RCC 7860 (cell line): Measurements from ENCODE around the gene DENR.
A peak's percentile ranks its signal among the peaks of the same experiment; 100 is the strongest.
"Not testable (repeated sequence)": the region's sequence is repeated elsewhere in the genome, so short reads cannot be mapped to it uniquely, and the experiment has no call there.

ENCODE experiments used
- DNase-seq: peaks from one replicate; pipeline ENCODE4 v3.0.0-alpha.2; 2015; ENCODE audit warnings: low spot score
- FAIRE-seq: peaks from 2 replicates; lab custom pipeline; 2012; peaks lifted over from hg19 to GRCh38; lab: Jason Lieb, UNC

DENR gene

DNA sequence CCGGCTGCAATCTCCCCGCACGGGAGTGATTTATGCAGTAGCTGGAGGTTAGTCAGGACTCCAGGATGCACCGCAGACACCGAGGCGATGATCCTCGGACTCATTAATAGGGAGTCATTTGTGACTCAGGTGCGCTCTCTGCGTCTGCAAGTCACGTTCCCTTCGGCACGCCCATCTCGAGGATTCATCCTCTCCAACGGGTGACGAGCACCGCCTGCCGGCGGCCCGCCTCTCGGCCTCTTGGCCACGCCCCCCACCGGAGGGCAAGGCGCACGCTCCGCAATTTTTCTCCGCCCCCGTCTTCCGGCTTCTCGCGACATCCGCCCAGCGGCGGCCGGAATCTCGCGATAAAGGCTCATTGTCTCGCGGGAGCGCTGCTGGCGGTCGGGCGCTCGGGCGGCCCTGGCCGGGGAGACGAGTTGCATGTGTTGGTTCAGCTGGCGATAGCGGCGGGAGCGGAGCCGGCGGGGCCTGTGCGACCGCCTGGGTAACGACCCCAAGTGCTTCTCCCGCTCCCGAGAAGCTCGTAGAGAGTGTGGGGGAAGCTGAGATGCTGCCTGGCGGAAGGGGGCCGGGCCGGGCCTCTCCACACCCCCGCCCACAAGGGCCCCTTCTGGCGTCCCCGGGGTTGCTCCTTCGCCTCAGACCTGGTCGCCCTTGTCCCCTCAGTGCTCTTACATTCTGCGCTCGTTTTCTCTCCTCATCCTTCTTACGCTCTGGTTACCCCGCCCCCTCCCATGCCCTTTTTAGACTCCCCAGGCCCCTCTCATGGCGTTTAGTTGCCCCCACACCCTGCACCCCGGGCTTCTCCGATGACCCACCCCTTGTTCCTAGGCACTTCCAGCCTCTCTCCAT lies at the start of gene DENR:
Gene DENR, plus strand, starts transcription at position 361 of the 855 bp plus-strand sequence. CDS start 878 bp downstream, outside the sequence.
- peak; percentile 77 for FAIRE-seq

GRCh38 chr12:122702890-122703611 lies 49.6 kb upstream of the DENR start, which contains the start of gene HCAR2:
Gene HCAR2 (minus strand): TSS chr12:122703357. CDS start chr12:122703283, 74 bp downstream.
- not testable (repeated sequence) for DNase-seq, FAIRE-seq

More for the DNA sequence above, at the start of gene DENR:
- DNase-seq, result peak; percentile 98

DNA sequence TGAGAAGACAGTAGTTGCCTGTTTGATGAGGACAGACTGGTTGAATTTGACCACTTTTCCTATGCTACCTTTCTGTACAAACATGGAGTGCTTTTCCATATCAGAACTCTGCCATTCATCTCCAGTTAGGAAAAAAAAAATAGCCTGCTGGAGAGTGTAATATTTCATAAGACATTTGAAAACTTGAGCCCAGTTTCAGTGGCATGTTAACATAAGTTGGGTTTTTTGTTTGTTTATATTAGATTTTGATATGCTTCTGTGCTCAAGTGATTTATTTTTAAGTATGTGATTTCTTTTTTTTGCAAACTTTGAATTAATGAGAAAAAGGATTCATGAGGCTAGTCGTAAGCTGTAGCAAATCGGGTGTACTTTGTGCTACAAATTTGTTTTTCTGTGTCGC lies 48.8 kb upstream of the DENR start:
- not testable (repeated sequence) for FAIRE-seq, DNase-seq

- not testable (repeated sequence) for DNase-seq, FAIRE-seq
Observed at GRCh38 chr12:122709287-122709686, 43.3 kb upstream of the DENR start.

DNA sequence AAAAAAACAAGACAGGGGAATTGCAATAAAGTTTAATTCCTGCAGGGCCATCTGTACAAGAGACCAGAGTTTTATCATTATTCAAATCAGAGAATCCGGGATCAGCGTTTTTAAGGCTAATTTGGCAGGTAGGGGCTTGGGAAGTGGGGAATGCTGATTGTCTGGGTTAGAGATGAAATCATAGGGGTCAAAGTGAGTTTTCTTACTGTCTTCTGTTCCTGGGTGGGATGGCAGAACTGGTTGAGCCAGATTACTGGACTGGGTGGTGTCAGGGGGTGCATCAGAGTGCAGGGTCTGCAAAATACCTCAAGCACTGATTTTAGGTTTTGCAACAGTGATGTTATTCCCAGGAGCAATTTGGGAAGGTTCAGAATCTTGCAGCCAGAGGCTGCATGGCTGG lies 42.3 kb upstream of the DENR start:
- not testable (repeated sequence) for DNase-seq, FAIRE-seq

DNA sequence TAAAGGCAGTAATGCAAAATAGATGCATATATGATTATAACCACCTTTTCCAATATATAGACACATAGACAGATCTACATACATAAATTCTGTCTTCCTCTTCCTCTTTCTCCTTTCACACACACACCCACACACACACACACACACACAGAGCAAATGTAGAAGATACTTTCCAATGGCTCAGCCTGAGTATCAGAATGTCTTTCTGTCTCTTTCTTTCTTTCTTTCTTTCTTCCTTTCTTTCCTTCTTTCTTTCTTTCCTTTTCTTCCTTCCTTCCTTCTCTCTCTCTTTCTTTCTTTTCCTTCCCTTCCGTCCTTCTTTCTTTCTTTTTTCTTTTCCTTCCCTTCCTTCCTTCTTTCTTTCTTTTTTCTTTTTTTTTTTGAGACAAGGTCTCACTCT lies 41.4 kb upstream of the DENR start:
- FAIRE-seq, DNase-seq: not testable (repeated sequence)

DNA sequence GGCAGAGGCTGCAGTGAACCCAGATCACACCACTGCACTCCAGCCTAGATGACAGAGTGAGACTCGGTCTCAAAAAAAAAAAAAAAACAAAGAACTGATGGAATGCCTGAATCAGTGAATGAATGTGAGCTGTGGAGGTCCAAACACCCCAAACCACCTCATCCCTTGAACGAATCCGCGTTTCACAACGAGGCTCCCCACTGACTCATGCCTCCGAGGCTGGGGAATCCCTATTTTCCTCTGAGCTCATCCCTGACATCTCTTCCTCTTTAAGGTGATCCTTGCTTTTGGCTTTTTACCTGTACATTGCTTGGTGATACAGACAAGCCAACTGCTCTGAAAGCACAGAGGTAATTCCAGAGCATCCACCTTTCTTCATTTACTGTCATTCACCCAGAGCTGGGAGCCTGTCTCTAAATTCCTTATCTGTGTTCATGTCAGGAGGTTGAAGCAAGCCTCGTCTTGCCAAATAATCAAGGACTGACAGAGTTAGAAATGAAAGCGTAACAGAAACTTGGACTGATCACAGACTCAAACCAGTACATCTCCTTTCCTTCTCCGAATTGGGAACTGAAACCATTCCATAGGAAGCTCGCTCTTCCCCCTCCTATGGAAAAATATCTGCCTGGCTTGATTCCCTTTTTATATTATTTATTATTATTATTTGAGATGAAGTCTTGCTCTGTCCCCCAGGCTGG lies 39.0 kb upstream of the DENR start:
- DNase-seq, FAIRE-seq: not testable (repeated sequence)

DNA sequence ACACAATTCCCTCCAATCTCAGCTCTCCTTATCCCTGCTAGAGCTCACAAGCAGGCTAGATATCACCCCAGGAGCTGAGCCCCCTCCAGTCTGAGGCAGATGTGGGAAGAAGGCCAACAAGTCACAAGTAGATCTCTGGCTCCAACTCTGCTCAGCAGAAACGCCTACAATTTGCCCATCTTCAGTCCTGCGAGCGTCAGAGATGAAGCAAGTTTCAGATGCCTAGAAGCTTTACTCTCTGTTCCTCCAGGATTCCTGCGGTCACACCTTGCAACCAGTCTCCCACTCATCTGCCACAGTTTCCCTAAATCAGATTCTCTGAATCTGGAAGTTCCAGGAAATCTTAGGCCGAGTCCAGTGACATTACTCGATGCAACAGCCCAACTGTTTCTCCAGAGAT lies 37.4 kb upstream of the DENR start:
- not testable (repeated sequence) for FAIRE-seq, DNase-seq

DNA sequence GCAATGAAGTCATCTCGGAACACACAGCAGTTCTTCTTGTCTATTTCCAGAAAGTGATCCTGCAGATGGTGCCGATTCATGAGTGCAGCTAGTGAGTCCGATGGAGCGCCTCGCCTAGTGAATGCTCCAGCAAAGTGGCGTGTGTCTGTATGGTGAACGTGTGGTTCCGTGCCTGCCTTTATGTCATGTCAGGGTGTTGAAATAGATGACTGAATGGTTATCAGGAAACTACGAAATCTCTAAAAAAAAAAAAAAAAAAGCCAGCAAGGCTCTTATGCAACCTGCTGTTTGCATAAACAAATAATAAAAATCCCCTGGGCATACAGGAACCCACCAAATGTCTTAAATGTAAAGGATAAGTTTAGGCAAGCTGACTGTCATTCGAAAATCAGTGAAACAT lies 36.0 kb upstream of the DENR start, which contains the start of gene HCAR3:
Gene HCAR3, minus strand, starts transcription at position 154 of the 400 bp plus-strand sequence. Its CDS starts 74 bp downstream, at position 80.
- not testable (repeated sequence) for DNase-seq, FAIRE-seq

DNA sequence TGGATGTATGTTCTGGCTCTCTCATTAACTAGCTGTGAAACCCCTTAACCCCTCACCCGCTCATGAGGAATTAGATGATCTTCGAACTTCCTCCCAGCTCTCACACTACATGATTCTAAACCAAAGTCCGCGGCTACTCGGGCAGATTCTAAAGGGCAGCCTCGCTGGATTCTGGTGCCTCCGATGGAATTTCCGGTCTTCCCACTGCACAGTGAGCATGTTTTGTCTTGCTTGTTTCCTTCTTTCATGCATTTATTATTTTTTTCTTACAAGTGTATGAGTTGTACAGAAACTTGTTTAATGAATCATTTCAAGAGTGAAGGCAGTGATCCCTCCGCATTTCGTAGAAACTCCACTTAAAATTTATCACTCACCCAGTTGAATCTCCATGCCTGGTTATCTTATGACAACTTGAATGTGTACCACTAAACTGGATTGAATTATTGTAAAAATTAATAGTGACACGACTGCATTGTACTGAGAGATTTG lies 31.5 kb upstream of the DENR start:
- DNase-seq (no peak), FAIRE-seq (no peak)

DNA sequence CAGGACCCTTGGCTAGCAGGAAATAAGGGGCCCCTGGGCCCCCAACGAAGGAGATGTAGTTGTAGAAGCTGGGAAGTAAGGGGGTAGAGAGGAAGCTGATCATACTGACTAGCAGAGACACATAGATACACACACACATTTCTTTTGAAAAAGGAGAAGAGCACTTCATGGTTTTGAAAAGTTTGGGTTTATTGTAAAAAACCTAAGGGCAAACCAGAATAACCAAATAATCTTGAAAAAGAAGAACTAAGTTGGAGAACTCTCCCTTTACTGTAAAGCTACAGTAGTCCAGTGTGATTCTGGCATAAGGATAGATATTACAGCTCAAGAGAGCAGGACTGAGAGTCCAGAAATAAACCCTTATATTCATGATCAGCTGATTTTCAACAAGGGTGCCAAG lies 30.2 kb upstream of the DENR start:
- DNase-seq (no peak), FAIRE-seq (no peak)

GRCh38 chr12:122724641-122725243 lies 27.9 kb upstream of the DENR start:
- FAIRE-seq, result no peak
- DNase-seq, result peak; percentile 10

- FAIRE-seq, result no peak
- no peak for DNase-seq
Observed at GRCh38 chr12:122725452-122726079, 27.1 kb upstream of the DENR start.

GRCh38 chr12:122726080-122726558 lies 26.5 kb upstream of the DENR start:
- peak; percentile 74 for FAIRE-seq

DNA sequence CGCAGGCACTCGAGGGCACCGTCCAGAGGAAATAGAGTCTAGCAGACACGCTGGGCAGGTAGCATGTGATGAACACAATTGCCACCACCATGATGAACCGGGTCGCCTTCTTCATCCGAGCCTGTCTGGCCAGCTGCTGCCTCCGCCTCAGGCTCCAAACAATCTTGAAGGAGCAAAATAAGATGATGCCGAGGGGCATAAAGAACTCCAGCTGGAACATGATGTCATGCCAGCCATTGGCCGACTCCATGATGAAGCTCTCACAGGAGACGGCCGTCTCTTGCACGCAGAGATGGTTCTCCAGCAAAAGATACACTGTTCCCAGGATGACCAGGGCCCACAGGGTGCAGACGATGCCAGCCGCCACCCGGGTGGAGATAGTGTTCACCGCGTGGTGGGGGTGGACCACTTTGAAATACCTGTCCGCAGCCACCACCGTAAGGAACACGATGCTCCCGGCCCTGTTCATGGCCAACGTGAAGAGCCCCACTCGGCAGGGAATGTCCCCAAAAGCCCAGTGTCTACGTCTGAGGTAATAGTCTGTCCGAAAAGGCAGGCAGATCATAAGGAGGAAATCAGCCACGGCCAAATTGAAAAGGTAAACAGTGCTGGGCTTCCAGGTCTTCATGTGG lies 22.9 kb upstream of the DENR start:
- DNase-seq (no peak), FAIRE-seq (no peak)

More at GRCh38 chr12:122726080-122726558, 26.5 kb upstream of the DENR start:
- peak; percentile 66 for DNase-seq

GRCh38 chr12:122730215-122731014 lies 22.2 kb upstream of the DENR start, which contains the start of gene HCAR1:
Gene HCAR1 (minus strand): TSS chr12:122730844. CDS start chr12:122730339, 505 bp downstream.
- FAIRE-seq, result no peak
- no peak for DNase-seq

GRCh38 chr12:122732170-122732569 lies 20.5 kb upstream of the DENR start:
- DNase-seq, result no peak
- FAIRE-seq, result no peak

- FAIRE-seq (no peak), DNase-seq (no peak)
Observed at GRCh38 chr12:122732611-122733010, 20.0 kb upstream of the DENR start.
